Activated CD4-positive, alpha-beta T cell treated with anti-CD3 and anti-CD28 coated beads, Interleukin-2, amount 10 ng/mL, durations not matched to agents 24 days and 14 days (primary cell): ENCODE data around the gene NRP1. TPM values are rescaled to one million over a fixed set of nuclear protein-coding genes. Genes with fewer than 3 reads are reported as not detected.
"Not testable (repeated sequence)": the region's sequence is repeated elsewhere in the genome, so short reads cannot be mapped to it uniquely, and the experiment has no call there.

Experiments used
- DNase-seq: peaks from one replicate; pipeline ENCODE4 v3.0.0; 2022
- H3K27ac Mint-ChIP-seq: one replicate; pipeline ENCODE4 v1.8.0; 2022; ENCODE audit warnings: mild to moderate bottlenecking, mixed read lengths
- H3K27me3 Mint-ChIP-seq: one replicate; pipeline ENCODE4 v1.8.0; 2022; ENCODE audit warnings: mixed read lengths
- H3K36me3 Mint-ChIP-seq: one replicate; pipeline ENCODE4 v1.8.0; 2022; ENCODE audit warnings: low read depth, mild to moderate bottlenecking, mixed read lengths
- H3K4me1 Mint-ChIP-seq: one replicate; pipeline ENCODE4 v1.8.0; 2021; ENCODE audit warnings: mixed read lengths
- H3K4me3 Mint-ChIP-seq: one replicate; pipeline ENCODE4 v1.8.0; 2022; ENCODE audit warnings: mild to moderate bottlenecking, moderate library complexity, mixed read lengths
- H3K9me3 Mint-ChIP-seq: one replicate; pipeline ENCODE4 v1.8.0; 2021; ENCODE audit warnings: mixed read lengths
- intact Hi-C: fragments of 100-400 bp; cut with micrococcal nuclease; formaldehyde crosslinking; loops from one replicate; pipeline ENCODE4 v1.15.1; 2023
- total RNA-seq: library from RNA; stranded (reverse); gene quantifications from 2 replicates; pipeline ENCODE4 v1.2.3, GENCODE V29; 2022

Gene NRP1
- total RNA-seq, 1 donor from 2014 or later, result 5.0 TPM

DNA sequence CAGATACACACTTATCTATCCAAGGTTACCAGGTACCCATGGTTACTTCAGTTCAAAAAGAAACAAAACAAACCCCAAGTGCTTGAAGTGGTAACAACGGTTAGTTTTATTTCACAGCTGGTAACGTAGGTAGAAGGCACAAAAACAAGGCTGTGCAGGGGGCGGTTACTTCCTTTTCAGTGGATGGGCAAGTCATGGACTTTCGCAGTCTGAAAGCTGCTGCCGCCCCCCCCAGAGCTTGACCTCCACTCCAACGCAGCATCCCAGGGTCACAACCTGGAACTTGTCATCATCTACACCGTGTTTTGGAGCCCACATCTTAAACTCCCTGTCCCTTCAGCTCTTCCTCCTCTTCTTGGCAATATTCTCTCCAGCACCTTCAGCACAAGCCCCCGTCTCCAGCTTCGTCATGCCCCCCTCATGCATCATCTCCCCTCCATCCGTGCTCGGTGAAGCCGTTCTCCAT lies 195.3 kb downstream of the NRP1 start:
- Mint-ChIP-seq H3K4me3 (peak overlapping the region; percentile 60), H3K36me3 (no peaks in the 10 kb centered on the region), H3K9me3 (peaks cover 5% of the 10 kb centered on the region), H3K27me3 (no peaks in the 10 kb centered on the region), H3K27ac (peak overlapping the region; percentile 87), H3K4me1 (peaks cover 64% of the 10 kb centered on the region)
- DNase-seq, result peak; percentile 94
- intact Hi-C loops, result loop anchor here (1.0 to 10.0 kb wide), 7 partner anchors 19 to 1143 kb away; partner anchors contain the start of gene KIF5B

DNA sequence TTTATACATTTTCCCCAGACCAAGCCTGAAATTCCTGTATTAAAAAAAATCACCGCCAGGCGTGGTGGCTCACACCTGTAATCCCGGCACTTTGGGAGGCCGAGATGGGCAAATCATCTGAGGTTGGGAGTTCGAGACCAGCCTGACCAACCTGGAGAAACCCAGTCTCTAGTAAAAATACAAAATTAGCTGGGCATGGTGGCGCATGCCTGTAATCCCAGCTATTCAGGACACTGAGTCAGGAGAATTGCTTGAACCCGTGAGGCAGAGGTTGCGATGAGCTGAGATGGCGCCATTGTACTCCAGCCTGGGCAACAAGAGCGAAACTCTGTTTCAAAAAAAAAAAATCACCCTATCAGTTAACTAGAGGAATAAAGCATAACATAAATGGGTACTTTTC lies 195.8 kb downstream of the NRP1 start:
- intact Hi-C loops, result loop anchor here (1.0 to 10.0 kb wide), 7 partner anchors 18 to 1144 kb away; partner anchors contain the start of gene KIF5B
- not testable (repeated sequence) for H3K27me3 Mint-ChIP-seq, H3K36me3 Mint-ChIP-seq, H3K4me3 Mint-ChIP-seq, DNase-seq, H3K9me3 Mint-ChIP-seq
- Mint-ChIP-seq H3K4me1 (peaks cover 67% of the 10 kb centered on the region), H3K27ac (peak overlapping the region; percentile 87)

DNA sequence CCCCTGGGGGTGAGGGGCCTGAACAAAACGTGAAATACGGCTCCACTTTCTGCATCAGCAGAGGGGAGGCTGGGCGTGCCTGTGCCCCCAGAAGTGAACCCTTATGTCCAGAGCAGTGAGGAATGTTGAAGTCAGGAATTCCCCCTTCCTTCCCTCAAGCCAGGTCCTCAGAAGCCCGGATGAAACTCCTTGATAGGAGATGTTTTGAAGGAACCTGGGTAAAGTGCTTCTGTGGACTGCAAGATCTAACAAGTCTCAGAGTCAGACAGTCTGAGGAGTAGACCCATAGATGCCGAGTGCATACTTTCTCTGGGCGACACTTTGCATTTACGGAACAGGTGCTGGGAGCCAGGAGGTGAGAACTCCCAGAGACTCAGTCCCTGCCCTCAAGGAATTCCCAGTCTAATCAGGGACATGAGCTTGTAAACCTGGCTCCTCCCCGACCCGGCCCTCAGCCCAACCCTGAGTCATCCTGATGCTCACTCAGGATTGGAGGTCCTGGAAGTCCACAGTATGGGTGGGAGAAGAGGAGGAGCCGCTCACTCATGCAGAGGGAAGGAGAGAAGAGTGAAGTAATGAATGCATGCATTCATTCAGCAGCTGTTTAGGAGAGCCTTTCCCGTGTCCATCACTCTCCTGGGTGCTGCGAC lies 197.0 kb downstream of the NRP1 start:
- no peaks in the 10 kb centered on the region for H3K36me3 Mint-ChIP-seq
- peaks cover 2% of the 10 kb centered on the region for H3K27me3 Mint-ChIP-seq
- H3K9me3 Mint-ChIP-seq, result peaks cover 9% of the 10 kb centered on the region
- peaks cover 66% of the 10 kb centered on the region for H3K4me1 Mint-ChIP-seq
- intact Hi-C loops, result loop anchor here (2.0 to 10.0 kb wide), 7 partner anchors 39 to 1145 kb away; partner anchors contain the start of gene KIF5B
- H3K4me3 Mint-ChIP-seq, result peak overlapping the region; percentile 3
- no peak for DNase-seq
- peak overlapping the region; percentile 87 for H3K27ac Mint-ChIP-seq

DNA sequence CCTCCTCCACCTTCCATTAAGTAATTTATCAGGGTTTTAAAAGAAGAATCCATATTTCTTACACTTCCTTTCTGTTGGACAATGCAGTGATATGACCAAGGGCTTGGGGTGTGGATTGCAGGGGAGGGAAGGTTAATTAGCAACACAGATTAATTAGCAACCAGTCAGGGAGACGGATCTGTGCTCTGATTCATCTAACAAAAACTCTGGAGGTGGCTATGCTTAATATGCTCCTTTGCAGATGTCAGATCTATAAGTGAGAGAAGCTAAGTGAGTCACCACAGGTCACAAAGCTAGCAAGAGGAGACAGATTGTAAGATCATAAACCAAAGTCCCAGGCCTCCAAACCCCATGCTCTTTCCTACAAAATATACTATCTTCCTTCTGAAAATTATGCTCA lies 197.7 kb downstream of the NRP1 start:
- Mint-ChIP-seq H3K4me3 (no peak overlapping the region), H3K36me3 (no peaks in the 10 kb centered on the region), H3K27ac (peak overlapping the region; percentile 87), H3K9me3 (peaks cover 9% of the 10 kb centered on the region), H3K27me3 (peaks cover 2% of the 10 kb centered on the region), H3K4me1 (peaks cover 63% of the 10 kb centered on the region)
- intact Hi-C loops, result loop anchor here (2.0 to 10.0 kb wide), 7 partner anchors 38 to 1146 kb away; partner anchors contain the start of gene KIF5B
- DNase-seq, result no peak

DNA sequence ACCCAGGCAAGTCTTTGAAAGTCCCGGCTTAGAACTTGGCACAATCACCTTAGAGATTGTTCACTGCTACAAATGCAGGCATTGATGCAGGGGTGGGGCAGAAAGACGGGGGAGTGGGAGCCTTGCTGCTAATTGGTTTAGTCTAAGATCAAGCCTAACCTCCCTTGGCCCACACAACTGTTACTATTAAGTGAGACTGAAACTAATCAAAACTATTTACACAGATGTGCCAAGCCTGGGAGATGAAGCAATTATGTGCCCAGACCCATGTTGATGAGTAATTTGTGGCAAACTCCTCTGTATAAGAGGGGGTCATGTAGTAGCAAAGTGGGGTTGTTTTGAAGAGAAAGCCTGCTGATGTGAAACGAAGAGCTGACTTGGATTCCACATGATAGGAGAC lies 198.2 kb downstream of the NRP1 start:
- Mint-ChIP-seq H3K4me3 (no peak overlapping the region), H3K27me3 (peaks cover 2% of the 10 kb centered on the region), H3K27ac (peak overlapping the region; percentile 87), H3K36me3 (no peaks in the 10 kb centered on the region), H3K4me1 (peaks cover 61% of the 10 kb centered on the region), H3K9me3 (peaks cover 9% of the 10 kb centered on the region)
- DNase-seq, result no peak
- intact Hi-C loops, result loop anchor here (2.0 to 10.0 kb wide), 7 partner anchors 37 to 1146 kb away; partner anchors contain the start of gene KIF5B

DNA sequence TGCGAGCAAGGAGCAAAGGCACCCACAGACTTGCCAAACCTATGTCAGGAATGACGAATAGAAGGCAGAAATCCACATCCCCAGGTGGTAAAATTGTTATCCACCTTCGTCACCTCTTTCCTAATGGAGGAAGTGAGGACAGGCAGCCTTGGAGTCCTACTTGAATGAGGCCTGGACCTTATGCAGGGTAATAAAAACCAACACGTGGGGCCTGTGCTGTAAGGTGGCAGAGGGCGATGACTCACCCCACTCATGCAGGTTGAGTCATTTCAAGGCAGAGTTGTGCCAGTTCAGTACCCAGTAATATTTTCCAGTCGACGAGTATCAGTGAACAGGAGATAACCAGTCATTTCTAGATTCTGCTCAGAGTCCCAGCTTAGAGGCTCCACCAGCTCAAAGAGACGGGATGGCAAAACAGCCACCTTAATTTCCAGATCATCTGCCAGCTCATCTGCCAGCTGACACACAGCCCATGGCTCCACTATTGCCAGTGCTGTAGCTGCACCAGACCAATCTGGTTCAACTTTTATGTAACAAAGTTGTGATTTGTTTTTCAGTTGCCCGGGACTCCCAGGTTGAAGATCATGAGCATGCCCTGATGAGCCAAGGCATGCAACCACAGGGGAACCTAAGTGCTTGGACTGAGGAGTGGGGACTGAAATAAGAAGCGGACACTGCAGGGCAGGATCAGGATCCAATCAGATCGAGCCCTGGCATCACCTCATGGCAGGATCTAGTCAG lies 200.3 kb downstream of the NRP1 start:
- peak overlapping the region; percentile 29 for H3K4me3 Mint-ChIP-seq
- peaks cover 2% of the 10 kb centered on the region for H3K27me3 Mint-ChIP-seq
- intact Hi-C loops, result loop anchor here (1.0 to 10.0 kb wide), 8 partner anchors 9 to 1079 kb away; partner anchors contain the start of genes ITGB1 and KIF5B
- peak overlapping the region; percentile 87 for H3K27ac Mint-ChIP-seq
- DNase-seq, result peak; percentile 83
- peaks cover 50% of the 10 kb centered on the region for H3K4me1 Mint-ChIP-seq
- H3K36me3 Mint-ChIP-seq, result no peaks in the 10 kb centered on the region
- peaks cover 9% of the 10 kb centered on the region for H3K9me3 Mint-ChIP-seq

DNA sequence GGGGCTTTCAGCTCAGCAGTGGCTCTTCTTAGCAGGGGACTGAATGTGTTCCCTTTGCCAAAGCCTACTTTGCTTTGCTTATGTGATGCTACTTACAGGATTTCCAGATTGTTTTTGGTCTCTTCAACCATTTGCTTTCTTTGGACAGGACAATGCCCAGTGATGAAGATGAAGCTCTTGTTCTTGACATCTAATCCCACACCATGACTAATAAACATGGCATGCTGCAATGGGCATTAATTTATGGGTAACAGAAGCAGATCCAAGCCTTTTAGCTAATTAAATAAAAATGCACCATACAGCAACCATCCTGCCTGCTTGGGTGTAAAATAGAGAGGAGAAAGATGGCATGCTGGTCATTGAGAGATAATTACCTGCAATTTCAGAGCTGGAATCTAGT lies 200.9 kb downstream of the NRP1 start:
- Mint-ChIP-seq H3K36me3 (no peaks in the 10 kb centered on the region), H3K27ac (peak overlapping the region; percentile 87), H3K9me3 (peaks cover 12% of the 10 kb centered on the region), H3K4me1 (peaks cover 50% of the 10 kb centered on the region), H3K4me3 (no peak overlapping the region), H3K27me3 (peaks cover 2% of the 10 kb centered on the region)
- no peak for DNase-seq
- intact Hi-C loops, result loop anchor here (5.0 to 10.0 kb wide), 3 partner anchors 126 to 1079 kb away; partner anchors contain the start of gene KIF5B

DNA sequence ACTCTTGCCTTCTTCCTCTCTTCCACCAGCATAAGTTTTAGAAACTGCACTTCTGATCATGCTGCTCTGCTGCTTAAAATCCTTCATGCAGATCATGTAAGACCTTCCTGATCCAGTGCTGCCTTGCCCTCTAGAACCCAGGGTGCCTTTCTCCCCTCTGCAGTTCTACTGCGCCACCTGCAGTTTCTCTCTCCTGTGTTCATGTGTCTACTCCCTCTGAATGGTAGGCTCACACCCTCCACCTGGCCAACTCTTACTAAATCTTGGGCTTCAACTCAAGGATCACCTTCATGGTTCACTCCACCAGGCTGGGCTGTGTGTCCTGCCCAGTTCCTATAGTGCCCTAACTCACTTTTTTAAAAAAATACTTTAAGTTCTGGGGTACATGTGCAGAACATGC lies 201.8 kb downstream of the NRP1 start:
- DNase-seq, result peak; percentile 74
- H3K4me1 Mint-ChIP-seq, result peaks cover 50% of the 10 kb centered on the region
- peak overlapping the region; percentile 47 for H3K27ac Mint-ChIP-seq
- H3K36me3 Mint-ChIP-seq, result no peaks in the 10 kb centered on the region
- peaks cover 2% of the 10 kb centered on the region for H3K27me3 Mint-ChIP-seq
- intact Hi-C loops, result loop anchor here (5.0 to 10.0 kb wide), 3 partner anchors 125 to 1078 kb away; partner anchors contain the start of gene KIF5B
- no peak overlapping the region for H3K4me3 Mint-ChIP-seq
- peaks cover 12% of the 10 kb centered on the region for H3K9me3 Mint-ChIP-seq

DNA sequence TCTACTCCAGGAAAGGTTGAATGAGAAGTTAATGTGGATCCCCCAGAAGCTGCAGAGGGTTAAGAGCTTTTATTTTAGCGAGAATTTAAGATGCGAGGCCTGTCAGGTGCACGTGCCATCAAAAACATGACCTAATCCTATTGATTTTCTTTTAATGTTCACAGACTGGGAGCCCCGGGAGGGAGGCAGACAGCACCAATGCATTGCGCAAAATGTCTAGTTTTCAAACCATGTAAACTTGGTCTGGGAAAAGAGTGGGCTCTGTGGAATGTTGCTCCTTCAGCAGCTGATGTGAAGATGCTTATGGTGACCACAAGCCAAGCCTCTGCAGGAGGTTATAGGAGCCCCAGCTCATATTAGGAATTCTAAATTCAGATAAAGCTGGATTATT lies 204.5 kb downstream of the NRP1 start:
- intact Hi-C loops, result loop anchor here (5.0 to 10.0 kb wide), 3 partner anchors 123 to 1075 kb away; partner anchors contain the start of gene KIF5B
- Mint-ChIP-seq H3K4me1 (peaks cover 56% of the 10 kb centered on the region), H3K27me3 (peaks cover 2% of the 10 kb centered on the region), H3K36me3 (no peaks in the 10 kb centered on the region), H3K4me3 (no peak overlapping the region), H3K9me3 (peaks cover 12% of the 10 kb centered on the region), H3K27ac (no peak overlapping the region)
- no peak for DNase-seq

DNA sequence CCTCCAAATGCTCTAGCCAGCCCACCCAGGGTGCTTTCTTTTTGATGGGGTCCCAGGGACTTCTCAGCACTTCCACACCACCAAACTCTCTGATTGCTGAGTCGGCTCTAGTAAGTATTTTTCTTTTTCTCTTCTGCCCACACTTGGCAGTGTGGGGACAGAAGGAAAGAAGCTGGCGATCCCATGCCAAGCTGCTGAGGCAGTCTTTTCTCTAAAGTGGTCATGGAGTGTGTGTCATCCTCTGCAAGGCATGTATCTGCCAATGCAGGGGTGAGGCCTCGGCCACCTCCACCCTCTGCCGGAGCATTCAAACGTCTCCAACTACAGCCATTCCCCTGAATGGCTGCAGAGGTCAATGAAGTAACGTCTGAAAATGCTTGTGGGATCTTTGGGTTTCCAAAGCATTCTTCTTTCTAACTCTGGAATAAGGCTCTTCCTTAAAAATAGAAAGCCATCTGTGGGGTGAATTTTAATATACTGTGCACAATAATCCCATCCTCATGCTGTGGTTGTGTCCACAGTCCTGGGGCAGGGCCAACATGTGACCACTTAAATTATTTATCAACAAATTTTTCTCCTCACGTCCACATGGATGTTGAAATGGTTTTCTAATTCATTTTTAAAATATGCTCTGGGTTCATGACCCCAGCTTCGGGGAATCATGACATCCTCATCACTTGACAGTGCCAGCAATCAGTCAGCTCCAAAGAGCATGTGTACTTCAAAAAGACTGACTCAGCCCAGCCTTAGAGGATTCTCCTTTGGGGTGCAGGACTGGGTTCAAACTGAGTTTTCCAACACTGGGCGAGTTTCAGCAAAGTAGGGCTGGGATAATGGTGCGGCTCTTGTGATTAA lies 205.1 kb downstream of the NRP1 start:
- H3K4me1 Mint-ChIP-seq, result peaks cover 51% of the 10 kb centered on the region
- no peaks in the 10 kb centered on the region for H3K36me3 Mint-ChIP-seq
- peaks cover 2% of the 10 kb centered on the region for H3K27me3 Mint-ChIP-seq
- H3K4me3 Mint-ChIP-seq, result no peak overlapping the region
- no peak for DNase-seq
- peak overlapping the region; percentile 86 for H3K27ac Mint-ChIP-seq
- H3K9me3 Mint-ChIP-seq, result peaks cover 9% of the 10 kb centered on the region
- intact Hi-C loops, result no loop called here

DNA sequence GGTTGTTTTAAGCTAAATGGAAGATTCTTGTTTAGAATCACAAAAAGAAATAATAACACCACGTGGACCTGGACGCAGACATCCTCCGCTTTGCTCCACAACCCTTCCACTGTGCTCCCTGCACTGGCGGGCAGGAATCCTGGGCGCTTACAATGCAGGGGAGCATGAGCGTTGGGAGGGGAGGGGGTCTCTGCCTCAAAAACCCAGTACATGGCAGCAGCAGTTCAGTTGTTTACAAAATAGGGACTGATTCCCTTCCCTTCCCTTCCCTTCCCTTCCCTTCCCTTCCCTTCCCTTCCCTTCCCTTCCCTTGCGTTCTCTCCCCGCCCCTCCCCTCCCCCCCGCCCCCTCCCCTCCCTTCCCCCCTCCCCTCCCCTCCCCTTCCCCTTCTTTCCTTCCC lies 206.8 kb downstream of the NRP1 start:
- no peaks in the 10 kb centered on the region for H3K36me3 Mint-ChIP-seq
- H3K9me3 Mint-ChIP-seq, result peaks cover 4% of the 10 kb centered on the region
- H3K4me3 Mint-ChIP-seq, result no peak overlapping the region
- intact Hi-C loops, result no loop called here
- no peak overlapping the region for H3K27ac Mint-ChIP-seq
- peaks cover 40% of the 10 kb centered on the region for H3K4me1 Mint-ChIP-seq
- H3K27me3 Mint-ChIP-seq, result no peaks in the 10 kb centered on the region
- no peak for DNase-seq
